Measurements from ENCODE around the gene TBC1D12. TPM values are rescaled to one million over a fixed set of nuclear protein-coding genes. Genes with fewer than 3 reads are reported as not detected.

TBC1D12 gene
- total RNA-seq, 1 experiment from 2014 or later = 5.8 TPM

DNA sequence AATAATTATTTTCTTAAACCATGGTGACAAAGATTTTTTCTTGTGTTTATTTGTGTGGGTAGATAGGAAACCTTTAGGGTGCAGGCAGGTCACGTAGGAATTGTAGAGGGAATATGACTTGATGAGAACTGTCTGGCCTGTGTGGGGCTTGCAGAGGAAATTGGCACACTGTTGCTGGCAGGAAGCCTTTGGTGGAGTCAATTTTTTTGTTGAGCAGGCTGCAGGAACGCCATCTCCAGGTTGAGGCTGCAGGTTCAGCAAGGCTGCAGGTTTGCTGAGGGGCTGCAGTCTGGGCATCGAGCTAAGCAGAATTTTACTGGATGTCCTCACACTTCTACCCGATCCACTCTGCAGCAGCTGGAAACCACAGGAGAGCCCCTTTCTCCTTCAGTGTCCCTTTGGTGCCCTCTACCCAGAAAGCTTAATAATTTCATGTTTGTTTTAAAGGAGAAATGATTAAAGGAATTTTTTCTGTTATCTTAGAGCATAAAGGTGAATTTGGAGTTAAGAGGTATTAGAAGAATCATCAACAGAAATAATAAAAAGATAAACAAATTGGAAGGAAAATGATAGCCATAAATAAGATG, 37.0 kb downstream of the TBC1D12 start:
- no TSS peak for BruUV-seq (replicated peaks)
- intact Hi-C loops (cut with micrococcal nuclease; ENCODE audit: unreplicated experiment) = no loop called here
- CTCF ChIA-PET = no interaction called here
- Mint-ChIP-seq H3K27me3 (ENCODE audit: unreplicated experiment) (no peaks in the 10 kb centered on the region), H3K36me3 (ENCODE audit: insufficient read depth, unreplicated experiment) (no peaks in the 10 kb centered on the region), H3K27ac (ENCODE audit: unreplicated experiment) (no peak overlapping the region), H3K4me3 (ENCODE audit: low read depth, unreplicated experiment) (no peak overlapping the region), H3K9me3 (ENCODE audit: low read depth, unreplicated experiment) (peaks cover 3% of the 10 kb centered on the region), H3K4me1 (ENCODE audit: low read depth, unreplicated experiment) (peaks cover 6% of the 10 kb centered on the region)
- peak; percentile 12 for DNase-seq
- TF ChIP-seq, protein P1, sequence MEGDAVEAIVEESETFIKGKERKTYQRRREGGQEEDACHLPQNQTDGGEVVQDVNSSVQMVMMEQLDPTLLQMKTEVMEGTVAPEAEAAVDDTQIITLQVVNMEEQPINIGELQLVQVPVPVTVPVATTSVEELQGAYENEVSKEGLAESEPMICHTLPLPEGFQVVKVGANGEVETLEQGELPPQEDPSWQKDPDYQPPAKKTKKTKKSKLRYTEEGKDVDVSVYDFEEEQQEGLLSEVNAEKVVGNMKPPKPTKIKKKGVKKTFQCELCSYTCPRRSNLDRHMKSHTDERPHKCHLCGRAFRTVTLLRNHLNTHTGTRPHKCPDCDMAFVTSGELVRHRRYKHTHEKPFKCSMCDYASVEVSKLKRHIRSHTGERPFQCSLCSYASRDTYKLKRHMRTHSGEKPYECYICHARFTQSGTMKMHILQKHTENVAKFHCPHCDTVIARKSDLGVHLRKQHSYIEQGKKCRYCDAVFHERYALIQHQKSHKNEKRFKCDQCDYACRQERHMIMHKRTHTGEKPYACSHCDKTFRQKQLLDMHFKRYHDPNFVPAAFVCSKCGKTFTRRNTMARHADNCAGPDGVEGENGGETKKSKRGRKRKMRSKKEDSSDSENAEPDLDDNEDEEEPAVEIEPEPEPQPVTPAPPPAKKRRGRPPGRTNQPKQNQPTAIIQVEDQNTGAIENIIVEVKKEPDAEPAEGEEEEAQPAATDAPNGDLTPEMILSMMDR (IDR thresholded peaks at IDR 0.05; ENCODE audit: unreplicated experiment) = no peak

DNA sequence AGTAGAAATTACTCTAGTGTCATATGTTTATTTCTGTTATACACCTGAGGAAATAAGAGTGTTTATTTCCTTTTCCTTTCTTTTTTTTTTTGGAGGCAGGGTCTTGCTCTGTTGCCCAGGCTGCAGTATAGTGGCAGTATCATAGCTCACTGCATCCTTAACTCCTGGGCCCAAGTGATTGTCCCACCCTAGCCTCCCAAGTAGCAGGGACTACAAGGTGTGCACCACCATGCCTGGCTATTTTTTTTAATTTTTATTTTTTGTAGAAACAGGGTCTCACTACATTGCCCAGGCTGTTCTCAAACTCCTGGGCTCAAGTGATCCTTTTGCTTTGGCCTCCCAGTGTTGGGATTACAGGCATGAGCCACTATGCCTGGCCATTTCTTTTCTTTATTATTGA, 37.8 kb downstream of the TBC1D12 start:
- intact Hi-C loops (cut with micrococcal nuclease; ENCODE audit: unreplicated experiment) = loop anchor here (10.0 kb wide), 2 partner anchors 525 to 615 kb away; no protein-coding TSS in a partner anchor
- no TSS peak for BruUV-seq (replicated peaks)
- Mint-ChIP-seq H3K9me3 (ENCODE audit: low read depth, unreplicated experiment) (peaks cover 3% of the 10 kb centered on the region), H3K27me3 (ENCODE audit: unreplicated experiment) (no peaks in the 10 kb centered on the region), H3K36me3 (ENCODE audit: insufficient read depth, unreplicated experiment) (no peaks in the 10 kb centered on the region), H3K27ac (ENCODE audit: unreplicated experiment) (no peak overlapping the region), H3K4me3 (ENCODE audit: low read depth, unreplicated experiment) (no peak overlapping the region), H3K4me1 (ENCODE audit: low read depth, unreplicated experiment) (peaks cover 6% of the 10 kb centered on the region)
- DNase-seq = no peak
- TF ChIP-seq, protein P1 (IDR thresholded peaks at IDR 0.05; ENCODE audit: unreplicated experiment) = no peak
- CTCF ChIA-PET = no interaction called here

DNA sequence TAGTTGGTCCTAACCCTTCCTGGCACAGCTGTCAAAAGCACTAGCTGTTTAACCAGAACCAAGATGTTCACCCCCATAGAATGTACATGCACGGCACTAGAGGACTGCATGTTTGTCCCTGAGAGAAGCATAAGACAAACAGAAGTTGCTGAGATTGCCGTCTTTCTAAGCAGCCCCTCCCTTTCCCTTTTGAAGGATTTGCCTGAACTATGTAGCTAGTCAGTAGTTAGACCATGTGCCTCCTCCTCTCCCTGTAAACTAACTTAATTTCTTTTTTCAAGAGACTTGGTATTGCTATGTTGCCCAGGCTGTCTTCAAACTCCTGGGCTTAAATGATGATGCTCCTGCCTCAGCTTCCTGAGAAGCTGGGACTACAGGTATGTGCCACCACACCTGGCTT, 40.7 kb downstream of the TBC1D12 start:
- no peak for DNase-seq
- H3K27me3 Mint-ChIP-seq (ENCODE audit: unreplicated experiment) = no peaks in the 10 kb centered on the region
- no peak overlapping the region for H3K4me3 Mint-ChIP-seq (ENCODE audit: low read depth, unreplicated experiment)
- intact Hi-C loops (cut with micrococcal nuclease; ENCODE audit: unreplicated experiment) = loop anchor here (10.0 kb wide), 2 partner anchors 528 to 618 kb away; no protein-coding TSS in a partner anchor
- no TSS peak for BruUV-seq (replicated peaks)
- H3K9me3 Mint-ChIP-seq (ENCODE audit: low read depth, unreplicated experiment) = no peaks in the 10 kb centered on the region
- peaks cover 6% of the 10 kb centered on the region for H3K4me1 Mint-ChIP-seq (ENCODE audit: low read depth, unreplicated experiment)
- TF ChIP-seq, protein P1 (IDR thresholded peaks at IDR 0.05; ENCODE audit: unreplicated experiment) = no peak
- CTCF ChIA-PET = no interaction called here
- H3K27ac Mint-ChIP-seq (ENCODE audit: unreplicated experiment) = no peak overlapping the region
- no peaks in the 10 kb centered on the region for H3K36me3 Mint-ChIP-seq (ENCODE audit: insufficient read depth, unreplicated experiment)

DNA sequence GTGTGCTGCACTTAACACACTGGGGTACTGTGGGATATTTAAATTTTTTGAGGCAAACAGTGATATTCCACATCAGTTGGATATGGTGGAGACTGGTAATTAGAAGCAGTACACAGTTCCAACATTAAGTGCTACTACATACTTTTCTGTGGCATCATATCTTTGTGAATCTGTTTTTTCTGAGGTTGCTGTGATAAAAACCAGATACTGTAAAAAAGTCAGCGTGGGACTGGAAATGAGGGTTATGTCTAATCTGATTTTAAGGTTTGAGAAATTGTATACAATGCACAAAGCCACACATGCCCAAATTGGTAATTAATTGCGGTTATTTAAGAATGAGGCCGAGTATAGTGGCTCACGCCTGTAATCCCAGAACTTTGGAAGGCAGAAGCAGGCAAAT, 41.2 kb downstream of the TBC1D12 start:
- peaks cover 6% of the 10 kb centered on the region for H3K4me1 Mint-ChIP-seq (ENCODE audit: low read depth, unreplicated experiment)
- H3K4me3 Mint-ChIP-seq (ENCODE audit: low read depth, unreplicated experiment) = no peak overlapping the region
- H3K36me3 Mint-ChIP-seq (ENCODE audit: insufficient read depth, unreplicated experiment) = no peaks in the 10 kb centered on the region
- intact Hi-C loops (cut with micrococcal nuclease; ENCODE audit: unreplicated experiment) = loop anchor here (10.0 kb wide), 2 partner anchors 529 to 619 kb away; no protein-coding TSS in a partner anchor
- no TSS peak for BruUV-seq (replicated peaks)
- H3K27ac Mint-ChIP-seq (ENCODE audit: unreplicated experiment) = no peak overlapping the region
- no peak for DNase-seq
- TF ChIP-seq, protein P1 (IDR thresholded peaks at IDR 0.05; ENCODE audit: unreplicated experiment) = no peak
- no peaks in the 10 kb centered on the region for H3K9me3 Mint-ChIP-seq (ENCODE audit: low read depth, unreplicated experiment)
- no peaks in the 10 kb centered on the region for H3K27me3 Mint-ChIP-seq (ENCODE audit: unreplicated experiment)
- CTCF ChIA-PET = interaction anchor here (0.6 to 1.1 kb wide), 14 partner anchors 11 to 741 kb away, joined by 3 to 13 read pairs (median 6); partner anchors contain the start of genes FRA10AC1 and NOC3L
